Epithelial cell of proximal tubule (primary cell): ENCODE results near the gene AGAP3. TPM values are rescaled to one million over a fixed set of nuclear protein-coding genes. Genes with fewer than 3 reads are reported as not detected.

ENCODE experiments used
- DNase-seq: peaks from one replicate; pipeline ENCODE4 v3.0.0-alpha.2; 2011; ENCODE audit warnings: low read depth
- H3K4me3 ChIP-seq: 2 replicates; pipeline ENCODE4 v1.5.1; 2011; ENCODE audit warnings: low read depth, mild to moderate bottlenecking, low read length
- total RNA-seq: library from RNA; depleted of rRNA; stranded (reverse); fragments of >200 nt; gene quantifications from 2 replicates; pipeline ENCODE4 v1.2.3, GENCODE V29; 2015
- TF ChIP-seq, protein P1 (sequence below): conservative IDR thresholded peaks from 2 replicates; pipeline ENCODE4 v1.5.1; 2012; ENCODE audit warnings: low read depth, mild to moderate bottlenecking, low read length

The AGAP3 gene
- total RNA-seq, 1 donor from 2014 or later = 60.1 TPM

GRCh38 chr7:151131224-151131591 is 44.9 kb downstream of the AGAP3 start:
- TF ChIP-seq, protein P1, sequence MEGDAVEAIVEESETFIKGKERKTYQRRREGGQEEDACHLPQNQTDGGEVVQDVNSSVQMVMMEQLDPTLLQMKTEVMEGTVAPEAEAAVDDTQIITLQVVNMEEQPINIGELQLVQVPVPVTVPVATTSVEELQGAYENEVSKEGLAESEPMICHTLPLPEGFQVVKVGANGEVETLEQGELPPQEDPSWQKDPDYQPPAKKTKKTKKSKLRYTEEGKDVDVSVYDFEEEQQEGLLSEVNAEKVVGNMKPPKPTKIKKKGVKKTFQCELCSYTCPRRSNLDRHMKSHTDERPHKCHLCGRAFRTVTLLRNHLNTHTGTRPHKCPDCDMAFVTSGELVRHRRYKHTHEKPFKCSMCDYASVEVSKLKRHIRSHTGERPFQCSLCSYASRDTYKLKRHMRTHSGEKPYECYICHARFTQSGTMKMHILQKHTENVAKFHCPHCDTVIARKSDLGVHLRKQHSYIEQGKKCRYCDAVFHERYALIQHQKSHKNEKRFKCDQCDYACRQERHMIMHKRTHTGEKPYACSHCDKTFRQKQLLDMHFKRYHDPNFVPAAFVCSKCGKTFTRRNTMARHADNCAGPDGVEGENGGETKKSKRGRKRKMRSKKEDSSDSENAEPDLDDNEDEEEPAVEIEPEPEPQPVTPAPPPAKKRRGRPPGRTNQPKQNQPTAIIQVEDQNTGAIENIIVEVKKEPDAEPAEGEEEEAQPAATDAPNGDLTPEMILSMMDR = no peak
- DNase-seq = no peak
- no peak overlapping the region for H3K4me3 ChIP-seq

GRCh38 chr7:151131592-151132293 is 45.5 kb downstream of the AGAP3 start:
- no peak for DNase-seq
- H3K4me3 ChIP-seq = no peak overlapping the region
- TF ChIP-seq, protein P1 = no peak

- TF ChIP-seq, protein P1 = no peak
- no peak for DNase-seq
- no peak overlapping the region for H3K4me3 ChIP-seq
Measured at GRCh38 chr7:151132461-151133205, 46.4 kb downstream of the AGAP3 start.

DNA sequence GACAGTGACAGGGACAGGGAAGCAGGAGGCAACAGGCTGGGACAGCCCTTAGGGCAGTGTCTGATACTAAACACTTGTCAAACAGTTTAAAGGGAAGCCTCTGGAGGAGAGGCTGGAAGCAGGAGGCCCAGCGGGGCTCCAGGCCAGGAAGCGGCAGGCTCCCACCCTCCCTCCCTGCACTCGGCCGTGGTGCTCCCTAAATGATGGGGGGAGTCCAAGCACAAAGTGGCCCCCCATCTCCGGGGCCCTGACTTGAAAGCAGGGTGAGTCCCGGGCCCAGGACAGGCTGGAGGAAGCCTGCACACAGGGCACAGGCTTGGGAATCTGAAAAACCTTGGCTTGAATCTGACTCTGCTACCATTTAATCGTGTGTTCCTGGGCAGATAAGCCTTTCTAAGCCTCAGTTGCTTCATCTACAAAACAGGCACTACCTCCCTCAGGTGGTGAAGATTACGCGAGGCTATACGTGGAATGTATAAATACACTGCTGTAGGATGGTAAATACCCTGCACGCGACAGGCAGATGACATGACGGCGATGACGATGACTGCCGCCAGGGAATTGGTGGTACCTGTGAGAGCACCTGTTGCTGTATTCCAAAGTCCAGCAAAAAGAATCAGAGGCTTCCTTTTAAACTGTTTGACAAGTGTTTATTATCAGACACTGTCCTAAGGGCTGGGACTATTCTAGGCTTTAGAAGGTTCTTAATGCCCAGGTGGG is 47.2 kb downstream of the AGAP3 start:
- TF ChIP-seq, protein P1 = no peak
- H3K4me3 ChIP-seq = no peak overlapping the region
- no peak for DNase-seq

GRCh38 chr7:151133986-151134742 is 47.9 kb downstream of the AGAP3 start:
- TF ChIP-seq, protein P1 = no peak
- H3K4me3 ChIP-seq = no peak overlapping the region
- DNase-seq = no peak

- no peak for DNase-seq
- TF ChIP-seq, protein P1 = no peak
- H3K4me3 ChIP-seq = no peak overlapping the region
Measured at GRCh38 chr7:151134743-151135524, 48.7 kb downstream of the AGAP3 start.
